Measurements from ENCODE around the gene C1QTNF6.

Gene C1QTNF6

DNA sequence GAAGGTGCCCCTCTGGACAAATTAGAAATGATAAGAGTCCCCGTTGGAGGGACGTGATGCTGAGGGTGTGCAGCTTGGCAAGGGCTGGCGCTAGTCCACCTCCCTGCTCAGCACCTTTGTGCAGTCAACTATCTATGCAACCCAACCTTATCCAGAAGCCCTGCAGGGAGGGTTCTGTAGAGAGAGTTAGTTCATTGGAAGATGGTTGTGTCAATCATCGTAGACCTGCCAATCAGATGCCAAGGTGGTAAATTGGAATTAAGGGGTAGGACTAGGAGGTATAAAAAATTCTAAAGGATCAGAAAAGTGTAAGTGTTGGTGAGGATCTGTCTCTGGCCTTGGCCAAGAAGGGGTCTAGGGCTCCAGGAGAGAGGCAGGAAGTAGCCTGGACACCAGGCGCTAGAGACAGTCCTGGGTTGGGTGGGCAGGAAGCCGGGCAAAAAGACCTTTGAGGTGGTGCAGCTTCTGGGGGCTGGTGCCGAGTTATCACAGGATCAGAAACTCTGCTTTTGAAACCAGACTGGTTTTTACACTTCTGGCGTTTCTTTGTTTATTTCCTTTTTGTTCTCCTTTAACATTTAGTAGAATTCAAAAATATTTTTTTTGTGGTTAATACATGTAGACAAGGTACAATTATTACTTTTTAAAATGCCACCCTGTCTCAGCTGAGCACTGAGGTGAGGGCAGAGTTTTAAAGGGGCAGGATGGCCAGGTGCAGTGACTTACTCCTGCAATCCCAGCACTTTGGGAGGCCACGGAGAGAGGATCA lies 1.6 kb downstream of the C1QTNF6 start:
- Histone ChIP-seq H3K27ac (ENCODE audit: low read depth, low read length) (no peak overlapping the region), H3K4me3 (ENCODE audit: low read depth, low read length) (peak overlapping the region; percentile 64; the same call in 1 of the 2 replicates), H3K79me2 (ENCODE audit: control insufficient read depth, insufficient read depth, low read length, unreplicated experiment) (no peaks in the 10 kb centered on the region), H3K27me3 (ENCODE audit: insufficient read depth, low read length) (no peaks in the 10 kb centered on the region), H3K4me1 (ENCODE audit: control insufficient read depth, insufficient read depth, low read length, unreplicated experiment) (peaks cover 27% of the 10 kb centered on the region), H2AFZ (ENCODE audit: low read length, unreplicated experiment) (no peak overlapping the region), H3K36me3 (ENCODE audit: insufficient read depth, low read length) (no peaks in the 10 kb centered on the region)

DNA sequence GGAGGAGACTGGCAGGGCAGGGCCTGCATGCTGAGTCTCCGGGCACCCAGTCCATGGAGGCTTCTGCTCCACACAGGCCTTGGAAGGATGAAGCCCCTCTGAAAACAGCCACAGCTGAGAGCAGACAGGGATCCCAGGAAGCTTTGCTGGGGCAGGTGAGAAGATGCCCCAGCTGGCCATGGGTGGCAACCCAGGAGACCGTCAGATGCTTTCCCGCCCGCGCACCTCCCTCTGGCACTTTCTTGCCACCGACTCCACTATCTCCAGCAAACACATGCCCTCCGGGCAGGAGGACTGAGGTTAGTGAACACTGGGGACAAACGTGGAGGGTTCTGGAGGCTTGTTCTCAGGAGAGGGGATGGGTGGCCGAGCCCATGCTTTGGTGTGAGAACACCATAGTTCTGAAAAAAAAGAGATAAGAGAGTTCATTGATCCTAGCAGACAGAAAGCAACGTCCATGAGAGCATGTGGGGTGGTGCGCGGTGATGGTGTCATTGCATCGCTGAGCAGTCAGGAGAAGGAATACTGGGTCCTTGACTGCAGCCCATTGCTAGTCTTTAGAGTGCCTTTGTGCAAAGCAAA lies 2.3 kb downstream of the C1QTNF6 start:
- no peaks in the 10 kb centered on the region for H3K79me2 ChIP-seq (ENCODE audit: control insufficient read depth, insufficient read depth, low read length, unreplicated experiment)
- H3K36me3 ChIP-seq (ENCODE audit: insufficient read depth, low read length), result no peaks in the 10 kb centered on the region
- H3K4me3 ChIP-seq (ENCODE audit: low read depth, low read length), result no peak overlapping the region
- peaks cover 27% of the 10 kb centered on the region for H3K4me1 ChIP-seq (ENCODE audit: control insufficient read depth, insufficient read depth, low read length, unreplicated experiment)
- no peak overlapping the region for H3K27ac ChIP-seq (ENCODE audit: low read depth, low read length)
- no peak overlapping the region for H2AFZ ChIP-seq (ENCODE audit: low read length, unreplicated experiment)
- H3K27me3 ChIP-seq (ENCODE audit: insufficient read depth, low read length), result no peaks in the 10 kb centered on the region

DNA sequence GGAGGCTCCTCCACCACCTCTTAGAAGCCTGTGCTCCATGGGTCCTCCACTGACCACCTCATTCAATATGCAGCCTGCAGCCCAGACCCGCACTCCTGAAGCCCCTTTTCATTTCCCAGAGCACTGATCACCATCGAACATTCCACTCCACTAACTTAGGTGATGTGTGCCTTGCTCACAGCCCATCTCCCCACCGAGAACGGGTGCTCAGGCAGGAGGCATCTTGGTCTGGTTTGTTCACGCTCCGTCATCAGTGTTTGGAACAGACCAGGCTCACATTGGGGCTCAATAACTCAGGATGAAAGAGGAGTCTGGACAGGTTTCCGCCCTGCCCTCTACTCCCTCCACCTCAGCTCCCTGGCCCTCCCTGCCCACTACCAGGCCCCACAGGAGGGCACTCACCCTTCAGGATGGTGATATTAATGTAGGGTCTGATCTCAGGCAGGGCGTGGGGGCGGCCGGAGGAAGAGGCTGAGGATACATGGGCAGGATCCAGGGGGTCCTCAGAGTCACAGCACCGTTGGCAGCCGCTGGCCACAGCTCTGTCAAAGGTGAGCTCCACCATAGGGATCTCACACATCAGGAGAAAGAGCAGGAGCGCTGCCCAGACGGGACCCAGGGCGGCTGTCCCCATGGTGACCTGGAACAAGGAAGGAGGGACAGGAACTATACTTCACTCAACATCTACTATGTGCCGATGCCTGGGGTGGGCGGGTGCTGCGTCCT lies 3.1 kb downstream of the C1QTNF6 start:
- Histone ChIP-seq H3K79me2 (ENCODE audit: control insufficient read depth, insufficient read depth, low read length, unreplicated experiment) (no peaks in the 10 kb centered on the region), H3K36me3 (ENCODE audit: insufficient read depth, low read length) (no peaks in the 10 kb centered on the region), H2AFZ (ENCODE audit: low read length, unreplicated experiment) (no peak overlapping the region), H3K27ac (ENCODE audit: low read depth, low read length) (no peak overlapping the region), H3K4me3 (ENCODE audit: low read depth, low read length) (no peak overlapping the region), H3K27me3 (ENCODE audit: insufficient read depth, low read length) (no peaks in the 10 kb centered on the region), H3K4me1 (ENCODE audit: control insufficient read depth, insufficient read depth, low read length, unreplicated experiment) (peaks cover 27% of the 10 kb centered on the region)

DNA sequence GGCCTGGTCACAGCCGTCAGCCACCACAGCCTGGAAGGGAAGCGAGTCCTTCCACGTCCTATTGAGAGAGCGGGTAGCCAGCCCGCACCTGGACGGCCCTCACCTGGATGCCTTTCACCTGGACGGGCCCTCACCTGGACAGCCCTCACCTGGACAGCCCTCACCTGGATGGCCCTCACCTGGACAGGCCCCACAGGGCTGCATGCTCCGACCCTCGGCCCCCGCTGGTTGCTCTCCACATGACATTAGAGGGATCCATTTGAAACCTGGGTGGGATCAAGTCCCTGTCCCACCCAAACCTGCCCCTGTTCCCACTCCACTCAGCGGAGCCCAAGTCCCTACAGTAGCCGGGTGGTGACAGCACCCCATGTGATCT lies 3.7 kb downstream of the C1QTNF6 start:
- Histone ChIP-seq H3K36me3 (ENCODE audit: insufficient read depth, low read length) (no peaks in the 10 kb centered on the region), H3K27me3 (ENCODE audit: insufficient read depth, low read length) (no peaks in the 10 kb centered on the region), H3K27ac (ENCODE audit: low read depth, low read length) (no peak overlapping the region), H2AFZ (ENCODE audit: low read length, unreplicated experiment) (no peak overlapping the region), H3K4me3 (ENCODE audit: low read depth, low read length) (no peak overlapping the region), H3K4me1 (ENCODE audit: control insufficient read depth, insufficient read depth, low read length, unreplicated experiment) (peaks cover 22% of the 10 kb centered on the region), H3K79me2 (ENCODE audit: control insufficient read depth, insufficient read depth, low read length, unreplicated experiment) (no peaks in the 10 kb centered on the region)

DNA sequence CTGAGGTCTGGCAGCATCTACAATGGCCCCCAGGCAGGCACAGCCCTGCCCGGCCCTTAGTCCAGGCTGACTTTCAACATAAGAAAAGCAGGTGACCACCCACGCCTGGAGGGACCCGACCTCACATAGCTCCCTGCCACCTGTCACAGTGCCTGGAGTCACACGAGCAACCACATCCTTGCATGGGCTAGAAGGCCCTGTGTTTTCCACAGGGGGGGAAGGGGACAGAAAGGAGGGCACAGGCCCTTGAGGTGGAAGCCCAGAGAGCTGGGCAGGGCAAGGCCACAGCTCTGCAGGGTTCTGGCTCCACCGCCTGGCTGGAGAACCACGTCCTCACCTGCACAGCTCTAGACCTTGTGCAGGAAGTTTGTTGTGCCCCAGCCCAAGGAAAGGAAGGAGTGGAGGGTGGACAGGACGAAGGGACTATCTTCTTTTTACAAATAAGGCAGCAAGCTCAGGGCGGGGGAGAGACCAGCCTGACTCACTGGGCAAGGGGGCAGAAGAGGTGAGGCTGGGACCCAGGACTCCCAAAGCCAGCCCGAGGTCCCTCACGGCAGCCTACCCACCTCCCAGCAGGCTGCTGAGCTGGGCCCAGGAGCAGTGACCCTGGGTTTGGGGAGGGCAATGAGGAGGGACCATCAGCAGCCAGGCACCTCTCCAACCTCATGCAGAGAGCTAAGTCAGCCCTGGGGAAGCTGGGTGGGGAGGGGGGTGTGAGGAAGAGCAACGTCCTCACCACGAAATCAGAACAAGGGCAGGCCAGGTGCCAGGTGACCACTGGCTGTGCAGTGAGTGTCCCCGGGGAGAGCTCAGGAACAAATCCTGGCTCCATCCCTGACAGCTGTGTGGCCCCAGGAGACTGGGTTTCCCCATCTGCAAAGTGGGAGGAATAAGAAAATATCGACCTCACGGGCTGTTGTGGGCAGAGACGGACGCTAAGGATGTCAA lies 4.3 kb downstream of the C1QTNF6 start:
- H3K4me3 ChIP-seq (ENCODE audit: low read depth, low read length), result no peak overlapping the region
- H2AFZ ChIP-seq (ENCODE audit: low read length, unreplicated experiment), result no peak overlapping the region
- H3K27me3 ChIP-seq (ENCODE audit: insufficient read depth, low read length), result no peaks in the 10 kb centered on the region
- H3K36me3 ChIP-seq (ENCODE audit: insufficient read depth, low read length), result no peaks in the 10 kb centered on the region
- H3K27ac ChIP-seq (ENCODE audit: low read depth, low read length), result no peak overlapping the region
- peaks cover 17% of the 10 kb centered on the region for H3K4me1 ChIP-seq (ENCODE audit: control insufficient read depth, insufficient read depth, low read length, unreplicated experiment)
- H3K79me2 ChIP-seq (ENCODE audit: control insufficient read depth, insufficient read depth, low read length, unreplicated experiment), result no peaks in the 10 kb centered on the region

DNA sequence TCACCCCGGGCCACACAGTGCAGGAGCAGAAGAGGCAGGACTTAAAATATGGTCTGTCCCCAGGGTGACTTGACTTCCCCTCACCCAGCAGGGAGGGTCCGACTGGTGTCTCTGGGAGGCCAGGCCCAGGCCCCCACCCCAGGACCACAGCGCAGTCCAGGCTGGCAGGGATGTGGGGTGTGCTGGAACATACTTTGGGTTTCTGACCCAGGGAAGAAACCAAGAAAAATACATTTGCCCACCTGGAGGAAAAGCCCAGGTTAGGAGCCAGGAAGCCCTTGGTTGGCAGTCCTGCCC lies 5.2 kb downstream of the C1QTNF6 start:
- H3K4me1 ChIP-seq (ENCODE audit: control insufficient read depth, insufficient read depth, low read length, unreplicated experiment), result peaks cover 9% of the 10 kb centered on the region
- H3K36me3 ChIP-seq (ENCODE audit: insufficient read depth, low read length), result no peaks in the 10 kb centered on the region
- H3K27me3 ChIP-seq (ENCODE audit: insufficient read depth, low read length), result no peaks in the 10 kb centered on the region
- H3K4me3 ChIP-seq (ENCODE audit: low read depth, low read length), result no peak overlapping the region
- H3K79me2 ChIP-seq (ENCODE audit: control insufficient read depth, insufficient read depth, low read length, unreplicated experiment), result no peaks in the 10 kb centered on the region
- H2AFZ ChIP-seq (ENCODE audit: low read length, unreplicated experiment), result no peak overlapping the region
- H3K27ac ChIP-seq (ENCODE audit: low read depth, low read length), result no peak overlapping the region

DNA sequence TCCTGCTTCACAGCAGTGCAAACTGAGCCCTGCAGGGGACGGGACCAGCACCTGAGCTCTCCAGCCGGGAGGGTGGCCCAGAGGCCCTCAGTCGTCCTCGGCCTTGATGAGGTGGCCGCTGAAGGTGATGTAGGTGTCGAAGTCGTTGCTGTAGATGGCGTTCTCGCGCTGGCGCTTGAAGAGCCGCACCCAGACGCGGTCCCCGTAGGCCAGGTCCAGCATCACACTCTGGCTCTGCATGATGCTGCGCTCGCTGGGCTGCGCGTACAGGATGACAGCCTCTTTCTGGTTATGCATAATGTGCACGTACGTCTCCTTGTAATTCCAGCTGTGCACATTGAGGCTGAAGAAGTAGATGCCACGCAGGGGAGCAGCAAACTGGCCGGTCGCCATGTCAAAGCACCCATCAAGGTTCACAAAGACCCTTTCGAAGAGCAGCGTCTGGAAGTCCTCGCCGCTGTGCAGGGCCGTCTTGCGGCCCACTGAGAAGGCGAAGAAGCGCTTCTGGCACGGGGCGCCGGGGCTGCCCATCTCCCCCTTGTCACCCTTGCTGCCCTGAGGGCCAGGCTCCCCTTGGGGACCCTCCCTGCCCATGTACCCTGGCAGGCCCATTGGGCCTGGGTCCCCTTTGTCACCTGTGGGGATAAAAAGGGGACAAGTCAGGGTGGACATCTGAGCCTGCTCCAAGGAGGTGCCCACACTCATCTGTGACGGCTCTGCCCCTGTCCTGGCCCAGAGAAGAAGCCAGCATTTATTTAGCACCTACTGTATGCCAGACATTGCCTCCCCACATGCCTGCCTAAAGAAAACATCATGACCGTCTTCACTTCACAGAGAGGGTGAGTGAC lies 5.7 kb downstream of the C1QTNF6 start:
- H3K4me3 ChIP-seq (ENCODE audit: low read depth, low read length), result no peak overlapping the region
- H3K27ac ChIP-seq (ENCODE audit: low read depth, low read length), result no peak overlapping the region
- H2AFZ ChIP-seq (ENCODE audit: low read length, unreplicated experiment), result no peak overlapping the region
- no peaks in the 10 kb centered on the region for H3K79me2 ChIP-seq (ENCODE audit: control insufficient read depth, insufficient read depth, low read length, unreplicated experiment)
- H3K36me3 ChIP-seq (ENCODE audit: insufficient read depth, low read length), result no peaks in the 10 kb centered on the region
- no peaks in the 10 kb centered on the region for H3K27me3 ChIP-seq (ENCODE audit: insufficient read depth, low read length)
- H3K4me1 ChIP-seq (ENCODE audit: control insufficient read depth, insufficient read depth, low read length, unreplicated experiment), result peaks cover 7% of the 10 kb centered on the region

DNA sequence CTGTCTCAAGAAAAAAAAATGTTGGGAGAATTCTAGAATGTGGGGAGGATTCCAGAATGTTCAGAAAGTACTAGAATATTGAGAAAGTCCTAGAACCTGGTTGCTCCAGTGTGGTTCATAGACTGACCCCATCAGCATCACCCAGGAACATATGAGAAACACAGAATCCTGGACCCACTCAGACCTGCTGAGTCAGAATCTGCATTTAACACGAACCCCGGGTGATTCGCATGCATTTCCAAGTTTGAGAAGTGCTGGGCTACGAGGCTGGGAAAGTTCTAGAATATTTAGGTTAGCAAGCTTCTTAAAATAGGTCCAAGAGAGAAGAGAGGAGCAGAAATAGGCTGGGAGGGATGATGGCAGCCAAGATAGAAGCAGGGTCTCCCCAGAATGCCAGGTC lies 6.4 kb downstream of the C1QTNF6 start:
- H3K4me3 ChIP-seq (ENCODE audit: low read depth, low read length), result no peak overlapping the region
- H3K4me1 ChIP-seq (ENCODE audit: control insufficient read depth, insufficient read depth, low read length, unreplicated experiment), result peaks cover 9% of the 10 kb centered on the region
- H3K36me3 ChIP-seq (ENCODE audit: insufficient read depth, low read length), result no peaks in the 10 kb centered on the region
- H2AFZ ChIP-seq (ENCODE audit: low read length, unreplicated experiment), result no peak overlapping the region
- no peak overlapping the region for H3K27ac ChIP-seq (ENCODE audit: low read depth, low read length)
- no peaks in the 10 kb centered on the region for H3K79me2 ChIP-seq (ENCODE audit: control insufficient read depth, insufficient read depth, low read length, unreplicated experiment)
- no peaks in the 10 kb centered on the region for H3K27me3 ChIP-seq (ENCODE audit: insufficient read depth, low read length)

DNA sequence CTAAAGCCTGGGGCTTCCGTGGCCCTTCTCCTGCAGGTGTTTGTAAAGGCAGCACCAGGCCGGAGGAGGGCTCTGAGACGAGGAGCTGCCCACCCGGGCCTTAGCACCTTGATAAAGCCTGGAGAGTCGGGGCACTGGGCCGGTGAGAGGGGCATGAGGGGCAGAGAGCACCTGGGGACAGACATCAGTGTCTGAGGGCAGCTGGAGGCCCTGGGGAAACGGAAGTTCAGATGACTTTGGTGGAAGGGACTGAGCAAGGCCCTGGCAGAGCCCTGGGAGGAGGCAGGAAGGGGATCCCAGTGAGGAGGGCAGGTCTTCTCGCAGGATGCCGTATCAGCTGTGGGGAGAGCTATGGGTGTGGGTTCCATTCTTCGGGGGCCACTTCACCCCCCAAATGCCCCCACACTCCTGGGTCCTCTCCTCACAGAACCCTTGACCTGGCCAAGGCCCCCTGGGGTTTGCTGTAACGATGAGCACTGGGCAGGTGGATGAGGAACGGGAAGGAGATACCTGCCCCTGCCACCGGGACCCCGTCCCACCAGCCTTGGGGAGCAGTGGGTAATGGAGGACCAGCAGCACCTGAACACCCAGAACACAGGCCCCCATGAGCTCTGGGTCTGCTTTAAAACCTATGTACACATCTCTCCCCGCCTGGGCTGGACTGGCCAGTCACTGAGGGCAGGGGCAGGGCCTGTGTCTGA lies 7.4 kb downstream of the C1QTNF6 start:
- Histone ChIP-seq H3K27me3 (ENCODE audit: insufficient read depth, low read length) (no peaks in the 10 kb centered on the region), H3K79me2 (ENCODE audit: control insufficient read depth, insufficient read depth, low read length, unreplicated experiment) (no peaks in the 10 kb centered on the region), H2AFZ (ENCODE audit: low read length, unreplicated experiment) (no peak overlapping the region), H3K4me3 (ENCODE audit: low read depth, low read length) (no peak overlapping the region), H3K27ac (ENCODE audit: low read depth, low read length) (no peak overlapping the region), H3K36me3 (ENCODE audit: insufficient read depth, low read length) (no peaks in the 10 kb centered on the region), H3K4me1 (ENCODE audit: control insufficient read depth, insufficient read depth, low read length, unreplicated experiment) (peaks cover 16% of the 10 kb centered on the region)

All from ACC112 (cell line).